ENCODE measurements around the gene TBX3.

- TF ChIP-seq, protein P1, sequence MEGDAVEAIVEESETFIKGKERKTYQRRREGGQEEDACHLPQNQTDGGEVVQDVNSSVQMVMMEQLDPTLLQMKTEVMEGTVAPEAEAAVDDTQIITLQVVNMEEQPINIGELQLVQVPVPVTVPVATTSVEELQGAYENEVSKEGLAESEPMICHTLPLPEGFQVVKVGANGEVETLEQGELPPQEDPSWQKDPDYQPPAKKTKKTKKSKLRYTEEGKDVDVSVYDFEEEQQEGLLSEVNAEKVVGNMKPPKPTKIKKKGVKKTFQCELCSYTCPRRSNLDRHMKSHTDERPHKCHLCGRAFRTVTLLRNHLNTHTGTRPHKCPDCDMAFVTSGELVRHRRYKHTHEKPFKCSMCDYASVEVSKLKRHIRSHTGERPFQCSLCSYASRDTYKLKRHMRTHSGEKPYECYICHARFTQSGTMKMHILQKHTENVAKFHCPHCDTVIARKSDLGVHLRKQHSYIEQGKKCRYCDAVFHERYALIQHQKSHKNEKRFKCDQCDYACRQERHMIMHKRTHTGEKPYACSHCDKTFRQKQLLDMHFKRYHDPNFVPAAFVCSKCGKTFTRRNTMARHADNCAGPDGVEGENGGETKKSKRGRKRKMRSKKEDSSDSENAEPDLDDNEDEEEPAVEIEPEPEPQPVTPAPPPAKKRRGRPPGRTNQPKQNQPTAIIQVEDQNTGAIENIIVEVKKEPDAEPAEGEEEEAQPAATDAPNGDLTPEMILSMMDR (IDR thresholded peaks at IDR 0.05; ENCODE audit: low read length) = no peak
- TF ChIP-seq EZH2 (optimal IDR thresholded peaks at IDR 0.05; ENCODE audit: low read depth, low read length) = no peak
These were observed 26.0 kb downstream of the TBX3 start for GRCh38 chr12:114658002-114658441.

Measured in MM.1S (cell line).